Right forelimb (tissue), 1 donor: ENCODE data around the gene TAX1BP3.
A peak's percentile ranks its signal among the peaks of the same experiment; 100 is the strongest.

Experiments
- DNase-seq: peaks from one replicate; pipeline ENCODE4 v3.0.0-alpha.2; 2018

The TAX1BP3 gene

GRCh38 chr17:3688027-3688553 lies 19.7 kb upstream of the TAX1BP3 start:
- no peak for DNase-seq

- DNase-seq: no peak
Observed at GRCh38 chr17:3685174-3685573, 16.8 kb upstream of the TAX1BP3 start.

GRCh38 chr17:3683054-3683511 lies 14.7 kb upstream of the TAX1BP3 start:
- DNase-seq: no peak

- no peak for DNase-seq
Observed at GRCh38 chr17:3682033-3682432, 13.7 kb upstream of the TAX1BP3 start.

- no peak for DNase-seq
Observed at GRCh38 chr17:3681565-3681964, 13.2 kb upstream of the TAX1BP3 start.

- no peak for DNase-seq
Observed at GRCh38 chr17:3681057-3681456, 12.7 kb upstream of the TAX1BP3 start.

GRCh38 chr17:3679531-3680126 lies 11.3 kb upstream of the TAX1BP3 start:
- DNase-seq: no peak

GRCh38 chr17:3678821-3679530 lies 10.6 kb upstream of the TAX1BP3 start:
- no peak for DNase-seq

GRCh38 chr17:3678095-3678820 lies 9.9 kb upstream of the TAX1BP3 start:
- DNase-seq: no peak

GRCh38 chr17:3675886-3676285 lies 7.5 kb upstream of the TAX1BP3 start:
- DNase-seq: no peak

- DNase-seq: no peak
Observed at GRCh38 chr17:3672571-3672970, 4.2 kb upstream of the TAX1BP3 start.

- DNase-seq: no peak
Observed at GRCh38 chr17:3669548-3669947, 1.2 kb upstream of the TAX1BP3 start.

- no peak for DNase-seq
Observed at GRCh38 chr17:3669085-3669347, 638 bp upstream of the TAX1BP3 start.

GRCh38 chr17:3667366-3668278 lies 756 bp downstream of the TAX1BP3 start:
- DNase-seq: peak; percentile 96

- DNase-seq: no peak
Observed at GRCh38 chr17:3666516-3666915, 1.9 kb downstream of the TAX1BP3 start.

GRCh38 chr17:3665834-3666233 lies 2.5 kb downstream of the TAX1BP3 start:
- no peak for DNase-seq

- no peak for DNase-seq
Observed at GRCh38 chr17:3663102-3664011, 5.0 kb downstream of the TAX1BP3 start.

GRCh38 chr17:3660311-3660891 lies 8.0 kb downstream of the TAX1BP3 start:
- no peak for DNase-seq

GRCh38 chr17:3659541-3660111 lies 8.8 kb downstream of the TAX1BP3 start:
- DNase-seq: peak; percentile 68

- no peak for DNase-seq
Observed at GRCh38 chr17:3658784-3659449, 9.5 kb downstream of the TAX1BP3 start.
